H4 (cell line): Measurements from ENCODE around the gene SLC9A5. TPM values are rescaled to one million over a fixed set of nuclear protein-coding genes. Genes with fewer than 3 reads are reported as not detected.
A peak's percentile ranks its signal among the peaks of the same experiment; 100 is the strongest.

Source experiments
- DNase-seq: peaks from one replicate; pipeline ENCODE4 v3.0.0-alpha.2; 2015; ENCODE audit warnings: low spot score
- total RNA-seq: library from RNA; depleted of rRNA; stranded (reverse); fragments of >200 nt; shearing (Covaris generic); gene quantifications from 2 replicates; pipeline ENCODE4 v1.2.3, GENCODE V29; 2014

The SLC9A5 gene
- total RNA-seq, 1 experiment from 2014 or later: 0.81 TPM

GRCh38 chr16:67215706-67216105 lies 33.1 kb upstream of the SLC9A5 start:
- no peak for DNase-seq

- DNase-seq: no peak
Measured at GRCh38 chr16:67216612-67217490, 31.9 kb upstream of the SLC9A5 start.

- no peak for DNase-seq
Measured at GRCh38 chr16:67223992-67224391, 24.8 kb upstream of the SLC9A5 start.

GRCh38 chr16:67226295-67226803 lies 22.4 kb upstream of the SLC9A5 start:
- no peak for DNase-seq

- DNase-seq: peak; percentile 98
Measured at GRCh38 chr16:67226804-67227566, 21.8 kb upstream of the SLC9A5 start, which contains the start of gene TMEM208. Gene TMEM208, plus strand, starts transcription at chr16:67227130. Its CDS starts 89 bp downstream, at chr16:67227219.

- no peak for DNase-seq
Measured at GRCh38 chr16:67227567-67227921, 21.2 kb upstream of the SLC9A5 start.

GRCh38 chr16:67228034-67228785 lies 20.6 kb upstream of the SLC9A5 start:
- DNase-seq: no peak

GRCh38 chr16:67228905-67229304 lies 19.9 kb upstream of the SLC9A5 start:
- no peak for DNase-seq

GRCh38 chr16:67229906-67230808 lies 18.6 kb upstream of the SLC9A5 start:
- DNase-seq: no peak

GRCh38 chr16:67230809-67231660 lies 17.7 kb upstream of the SLC9A5 start:
- DNase-seq: no peak

GRCh38 chr16:67233596-67233995 lies 15.2 kb upstream of the SLC9A5 start:
- no peak for DNase-seq

- no peak for DNase-seq
Measured at GRCh38 chr16:67234180-67234597, 14.6 kb upstream of the SLC9A5 start.

- DNase-seq: no peak
Measured at GRCh38 chr16:67235816-67236562, 12.8 kb upstream of the SLC9A5 start.

GRCh38 chr16:67236563-67237395 lies 12.0 kb upstream of the SLC9A5 start:
- DNase-seq: no peak

GRCh38 chr16:67237396-67238277 lies 11.1 kb upstream of the SLC9A5 start:
- no peak for DNase-seq

GRCh38 chr16:67238278-67238575 lies 10.6 kb upstream of the SLC9A5 start:
- no peak for DNase-seq

GRCh38 chr16:67238806-67239470 lies 9.8 kb upstream of the SLC9A5 start:
- no peak for DNase-seq
